PFSK-1 (cell line): Measurements from ENCODE around the gene ABCC4.

Source experiments
- POLR2AphosphoS5 ChIP-seq: IDR thresholded peaks from 2 replicates; pipeline ENCODE4 v1.6.1; 2012; ENCODE audit warnings: low read depth, mild to moderate bottlenecking, control low read depth, low read length, moderate library complexity
- REST ChIP-seq, 2 experiments: IDR thresholded peaks; 2 replicates each; pipeline versions ENCODE4 v1.6.1 to v1.8.0; 2011 to 2012; ENCODE audit warnings: low read depth in 2 of 2, low read length in 2 of 2, control low read depth in 1 of 2, inconsistent platforms in 1 of 2, mild to moderate bottlenecking in 1 of 2, moderate library complexity in 1 of 2; ENCODE audit not compliant: insufficient read depth in 1 of 2
- TAF1 ChIP-seq: IDR thresholded peaks from 2 replicates; pipeline ENCODE4 v1.6.1; 2012; ENCODE audit warnings: low read length, control low read depth, borderline replicate concordance; ENCODE audit not compliant: insufficient read depth

- TF ChIP-seq POLR2AphosphoS5 (no peak), REST (IDR thresholded peaks at IDR 0.05; ENCODE audit: insufficient read depth in 1 of 2, low read depth in 2 of 2, low read length in 2 of 2) (no peak), TAF1 (no peak)
Measured at GRCh38 chr13:95247171-95247570, 54.1 kb downstream of the ABCC4 start.
